Hepatocyte (in vitro differentiated cells): ENCODE measurements around the gene HECTD4. TPM values are rescaled to one million over a fixed set of nuclear protein-coding genes. Genes with fewer than 3 reads are reported as not detected.

Experiments
- DNase-seq: peaks from one replicate; pipeline ENCODE4 v3.0.0-alpha.2; 2016; ENCODE audit warnings: low spot score
- H2AFZ ChIP-seq: fragments of 200-600 bp; sonication (generic); 2 replicates; pipeline ENCODE4 v1.6.0; 2016; ENCODE audit warnings: antibody characterized with exemption, mild to moderate bottlenecking
- H3K27ac ChIP-seq: fragments of 200-600 bp; sonication (generic); 2 replicates; pipeline ENCODE4 v1.5.1; 2016; ENCODE audit warnings: mild to moderate bottlenecking
- H3K27me3 ChIP-seq: fragments of 200-600 bp; sonication (generic); 2 replicates; pipeline ENCODE4 v1.6.1; 2016
- H3K36me3 ChIP-seq: fragments of 200-600 bp; sonication (generic); replicated peaks from 2 replicates; pipeline ENCODE4 v1.5.1; 2016; ENCODE audit warnings: low read depth; ENCODE audit not compliant: insufficient read depth
- H3K4me1 ChIP-seq: fragments of 200-600 bp; sonication (generic); 2 replicates; pipeline ENCODE4 v1.5.1; 2016; ENCODE audit warnings: mild to moderate bottlenecking, moderate library complexity; ENCODE audit not compliant: insufficient read depth
- H3K4me2 ChIP-seq: fragments of 200-600 bp; sonication (generic); 2 replicates; pipeline ENCODE4 v1.6.0; 2016
- H3K4me3 ChIP-seq: fragments of 200-600 bp; sonication (generic); 2 replicates; pipeline ENCODE4 v1.5.1; 2016; ENCODE audit warnings: mild to moderate bottlenecking
- H3K79me2 ChIP-seq: fragments of 200-600 bp; sonication (generic); 2 replicates; pipeline ENCODE4 v1.6.0; 2017; ENCODE audit warnings: mild to moderate bottlenecking
- H3K9me2 ChIP-seq: fragments of 200-600 bp; sonication (generic); replicated peaks from 2 replicates; pipeline ENCODE4 v1.6.0; 2017; ENCODE audit warnings: mild to moderate bottlenecking; ENCODE audit not compliant: insufficient read depth
- H3K9me3 ChIP-seq: fragments of 200-600 bp; sonication (generic); 2 replicates; pipeline ENCODE4 v1.5.1; 2016; ENCODE audit warnings: low read depth, mild to moderate bottlenecking
- H4K20me1 ChIP-seq: fragments of 200-600 bp; sonication (generic); 2 replicates; pipeline ENCODE4 v1.6.0; 2016; ENCODE audit warnings: mild to moderate bottlenecking; ENCODE audit not compliant: insufficient read depth, poor library complexity, severe bottlenecking
- CTCF ChIP-seq: fragments of 200-600 bp; sonication (generic); IDR thresholded peaks from 2 replicates; pipeline ENCODE4 v1.5.1; 2016; ENCODE audit warnings: antibody characterized with exemption, mild to moderate bottlenecking; ENCODE audit not compliant: poor library complexity
- EZH2 ChIP-seq: fragments of 200-600 bp; sonication (generic); IDR thresholded peaks from 2 replicates; pipeline ENCODE4 v1.6.1; 2016; ENCODE audit warnings: antibody characterized with exemption, mild to moderate bottlenecking, borderline replicate concordance
- EZH2phosphoT487 ChIP-seq: fragments of 200-600 bp; sonication (generic); IDR thresholded peaks from one replicate; pipeline ENCODE4 v1.6.1; 2018; ENCODE audit warnings: antibody characterized with exemption, mild to moderate bottlenecking, low read depth, moderate library complexity; ENCODE audit not compliant: unreplicated experiment, severe bottlenecking
- WGBS: methylation state at CpG from one replicate; pipeline ENCODE4 v1.1.6; 2016; ENCODE audit warnings: low lambda C conversion rate; ENCODE audit errors: missing lambda C conversion rate; 5-methylcytosine and 5-hydroxymethylcytosine counted together
- polyA plus RNA-seq: library from polyadenylated mRNA; unstranded; fragments of >200 nt; fragmentation: Nextera tagmentation; extraction: Ambion mirVana; gene quantifications from 2 replicates; pipeline ENCODE4 v1.2.1, GENCODE V29; 2016
- total RNA-seq: library from RNA; depleted of rRNA; stranded (reverse); fragments of >200 nt; gene quantifications from 2 replicates; pipeline ENCODE4 v1.2.3, GENCODE V29; 2014

The HECTD4 gene
- total and polyA plus RNA-seq, 2 experiments from 2014 or later = 22.7 to 27.1 TPM

GRCh38 chr12:112170971-112171596 is 211.1 kb downstream of the HECTD4 start:
- H4K20me1 ChIP-seq = no peaks in the 10 kb centered on the region
- no peaks in the 10 kb centered on the region for H3K4me1 ChIP-seq
- 96% methylated on average over 17 of the region's 17 CpGs for WGBS
- H3K36me3 ChIP-seq = no peaks in the 10 kb centered on the region
- DNase-seq = no peak
- H3K27me3 ChIP-seq = no peaks in the 10 kb centered on the region
- H2AFZ ChIP-seq = no peak overlapping the region
- no peaks in the 10 kb centered on the region for H3K79me2 ChIP-seq
- H3K9me3 ChIP-seq = no peaks in the 10 kb centered on the region
- no peak for TF ChIP-seq CTCF
- no peak for TF ChIP-seq EZH2
- no peak for TF ChIP-seq EZH2phosphoT487
- H3K4me2 ChIP-seq = no peak overlapping the region
- H3K4me3 ChIP-seq = no peak overlapping the region
- H3K9me2 ChIP-seq = no peaks in the 10 kb centered on the region
- H3K27ac ChIP-seq = no peak overlapping the region

DNA sequence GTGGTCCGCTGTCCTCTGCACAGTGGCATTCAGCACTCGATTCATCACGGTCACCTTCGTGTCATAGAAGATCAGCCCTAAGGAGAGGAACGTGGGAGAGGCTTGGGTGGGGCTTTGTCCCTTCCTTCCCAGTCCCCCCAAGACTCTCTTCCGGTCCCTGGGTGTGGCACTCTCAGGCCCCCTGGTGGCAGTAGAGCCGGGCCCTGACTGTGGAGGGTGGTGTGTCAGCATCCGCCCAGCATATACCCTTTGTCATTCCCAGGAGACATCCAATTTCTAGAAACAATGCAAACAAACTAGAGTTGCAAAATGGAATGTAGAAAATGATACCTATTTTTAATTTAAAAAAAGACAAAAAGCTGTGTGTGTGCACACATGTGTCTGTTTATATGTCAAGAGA is 211.9 kb downstream of the HECTD4 start:
- Histone ChIP-seq H3K79me2 (no peaks in the 10 kb centered on the region), H3K4me2 (no peak overlapping the region), H3K36me3 (no peaks in the 10 kb centered on the region), H2AFZ (no peak overlapping the region), H3K27ac (no peak overlapping the region), H4K20me1 (no peaks in the 10 kb centered on the region), H3K4me3 (no peak overlapping the region), H3K9me3 (no peaks in the 10 kb centered on the region), H3K27me3 (no peaks in the 10 kb centered on the region), H3K9me2 (no peaks in the 10 kb centered on the region), H3K4me1 (no peaks in the 10 kb centered on the region)
- WGBS = 84% methylated on average over 8 of the region's 8 CpGs
- no peak for DNase-seq
- TF ChIP-seq EZH2phosphoT487 (no peak), CTCF (peak; percentile 17), EZH2 (no peak)

DNA sequence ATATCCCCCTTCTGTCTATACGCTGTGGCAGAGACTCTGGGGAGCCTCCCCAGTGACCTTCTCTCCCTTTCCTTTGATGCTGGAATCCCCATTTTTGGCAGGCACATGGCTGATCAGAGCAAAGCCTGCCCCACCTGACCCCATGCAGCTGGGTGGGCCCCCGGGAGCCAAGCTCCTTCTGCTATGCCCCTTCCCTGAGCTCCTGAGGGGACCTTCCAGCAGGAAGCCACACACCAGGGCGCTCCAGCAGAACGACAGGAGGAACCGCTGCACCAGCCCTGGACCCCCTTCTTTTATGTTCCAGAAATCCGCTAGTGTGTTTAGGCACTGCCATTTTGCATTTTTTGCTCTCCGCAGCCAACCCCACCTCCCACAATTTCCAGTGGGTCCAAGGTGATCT is 212.3 kb downstream of the HECTD4 start:
- DNase-seq = no peak
- Histone ChIP-seq H3K36me3 (no peaks in the 10 kb centered on the region), H3K4me1 (no peaks in the 10 kb centered on the region), H3K9me3 (no peaks in the 10 kb centered on the region), H3K27me3 (no peaks in the 10 kb centered on the region), H3K9me2 (no peaks in the 10 kb centered on the region), H3K79me2 (no peaks in the 10 kb centered on the region), H3K4me3 (no peak overlapping the region), H2AFZ (no peak overlapping the region), H3K4me2 (no peak overlapping the region), H4K20me1 (no peaks in the 10 kb centered on the region), H3K27ac (no peak overlapping the region)
- 100% methylated on average over 7 of the region's 7 CpGs for WGBS
- TF ChIP-seq EZH2 (no peak), EZH2phosphoT487 (no peak), CTCF (no peak)
